B cell (primary cell): ENCODE data around the gene SSC4D. TPM values are rescaled to one million over a fixed set of nuclear protein-coding genes. Genes with fewer than 3 reads are reported as not detected.

ENCODE experiments used
- ATAC-seq: fragments of 200-7000 bp; cut with Tn5 transposase; one replicate; pipeline ENCODE4 v1.10.0; 2021; ENCODE audit warnings: low read depth, mild to moderate bottlenecking, moderate number of reproducible peaks, moderate library complexity
- CTCF ChIA-PET: fragments of 350-600 bp; sonication (Branson Sonifier 250); formaldehyde crosslinking; loops from one replicate; lab custom pipeline; 2021; ENCODE audit warnings: antibody characterized with exemption, inconsistent platforms; lab: Charles Lee
- POLR2A ChIA-PET: fragments of 350-600 bp; sonication (Branson Sonifier 250); formaldehyde crosslinking; loops from one replicate; lab custom pipeline; 2021; ENCODE audit warnings: antibody characterized with exemption; lab: Charles Lee
- DNase-seq: peaks from one replicate; pipeline ENCODE4 v3.0.0; 2013
- H2AFZ ChIP-seq: 2 replicates; pipeline ENCODE4 v1.6.1; 2012; ENCODE audit warnings: mild to moderate bottlenecking, low read depth, low read length; ENCODE audit not compliant: insufficient read depth, poor library complexity, severe bottlenecking
- H3K27ac ChIP-seq, 2 donors: 1 replicate in 1 of 2; 2 replicates in 1 of 2; pipeline ENCODE4 v1.5.1; 2012 to 2013; ENCODE audit warnings: low read length in 2 of 2, mild to moderate bottlenecking in 2 of 2, moderate library complexity in 1 of 2
- H3K27me3 ChIP-seq, 4 experiments: fragments of 200-600 bp in 1 of 4; sonication (generic) in 1 of 4; replicated peaks in 1 of 4; 1 replicate in 2 of 4; 2 replicates in 2 of 4; pipeline versions ENCODE4 v1.6.1 to v1.7.0; 2013 to 2016; ENCODE audit warnings: low read length in 3 of 4, mild to moderate bottlenecking in 2 of 4, mixed read lengths in 1 of 4, moderate library complexity in 1 of 4; ENCODE audit not compliant: insufficient read depth in 4 of 4, control insufficient read depth in 3 of 4; ENCODE audit errors: control extremely low read depth in 1 of 4
- H3K36me3 ChIP-seq, 2 experiments: replicated peaks in 1 of 2; 1 replicate in 1 of 2; 2 replicates in 1 of 2; pipeline versions ENCODE4 v1.6.1 to v1.7.1; 2013; ENCODE audit warnings: low read length in 1 of 2; ENCODE audit not compliant: insufficient read depth in 2 of 2, control insufficient read depth in 1 of 2; ENCODE audit errors: control extremely low read depth in 1 of 2, extremely low read depth in 1 of 2
- H3K4me1 ChIP-seq, 2 donors: fragments of 200-600 bp in 1 of 2; sonication (generic) in 1 of 2; 1 replicate in 1 of 2; 2 replicates in 1 of 2; pipeline versions ENCODE4 v1.5.1 to v1.6.1; 2013 to 2017; ENCODE audit warnings: low read length in 2 of 2; ENCODE audit not compliant: control insufficient read depth in 2 of 2, insufficient read depth in 2 of 2
- H3K4me2 ChIP-seq: replicated peaks from 2 replicates; pipeline ENCODE3; 2012; ENCODE audit warnings: mild to moderate bottlenecking, low read depth, low read length; ENCODE audit not compliant: poor library complexity, severe bottlenecking
- H3K4me3 ChIP-seq, 5 experiments: fragments of 200-600 bp in 1 of 5; sonication (generic) in 1 of 5; 1 replicate in 3 of 5; 2 replicates in 2 of 5; pipeline versions ENCODE4 v1.5.1 to v1.7.0; 2011 to 2016; ENCODE audit warnings: low read length in 4 of 5, mild to moderate bottlenecking in 4 of 5, low read depth in 2 of 5, control low read depth in 1 of 5, moderate library complexity in 1 of 5; ENCODE audit not compliant: insufficient read depth in 1 of 5; ENCODE audit errors: control extremely low read depth in 1 of 5, extremely low read depth in 1 of 5
- H3K79me2 ChIP-seq: fragments of 200-600 bp; sonication (generic); one replicate; pipeline ENCODE4 v1.6.0; 2016; ENCODE audit warnings: low read length; ENCODE audit not compliant: control insufficient read depth, insufficient read depth
- H3K9ac ChIP-seq: fragments of 200-600 bp; sonication (generic); 2 replicates; pipeline ENCODE4 v1.6.1; 2017; ENCODE audit warnings: mild to moderate bottlenecking, low read length, moderate library complexity
- H3K9me3 ChIP-seq, 3 donors: one replicate each; pipeline versions ENCODE4 v1.6.1 to v1.7.1; 2013; ENCODE audit warnings: low read length in 2 of 3; ENCODE audit not compliant: control insufficient read depth in 2 of 3, insufficient read depth in 1 of 3; ENCODE audit errors: control extremely low read depth in 1 of 3
- H4K20me1 ChIP-seq: 2 replicates; pipeline ENCODE4 v1.6.0; 2012; ENCODE audit warnings: mild to moderate bottlenecking, low read length; ENCODE audit not compliant: insufficient read depth, control insufficient read depth, poor library complexity, severe bottlenecking
- H3K27ac Mint-ChIP-seq: one replicate; pipeline ENCODE4 v1.8.0; 2021; ENCODE audit warnings: mixed read lengths
- H3K27me3 Mint-ChIP-seq: one replicate; pipeline ENCODE4 v1.8.0; 2021; ENCODE audit warnings: mixed read lengths
- H3K4me1 Mint-ChIP-seq: one replicate; pipeline ENCODE4 v1.8.0; 2021; ENCODE audit warnings: mixed read lengths
- H3K4me3 Mint-ChIP-seq: one replicate; pipeline ENCODE4 v1.8.0; 2021; ENCODE audit warnings: mixed read lengths
- H3K9me3 Mint-ChIP-seq: one replicate; pipeline ENCODE4 v1.8.0; 2022; ENCODE audit warnings: mixed read lengths; ENCODE audit not compliant: insufficient read depth
- EZH2 ChIP-seq: IDR thresholded peaks from 2 replicates; pipeline ENCODE4 v1.6.1; 2012; ENCODE audit warnings: borderline replicate concordance, low read depth, mild to moderate bottlenecking, moderate library complexity, low read length; ENCODE audit not compliant: insufficient read depth, poor library complexity, severe bottlenecking
- WGBS: methylation state at CpG from one replicate; pipeline ENCODE4 v1.1.5; 2013; ENCODE audit warnings: missing lambda C conversion rate; ENCODE audit not compliant: insufficient coverage; 5-methylcytosine and 5-hydroxymethylcytosine counted together
- intact Hi-C: fragments of 100-400 bp; cut with micrococcal nuclease; formaldehyde crosslinking; loops from one replicate; pipeline ENCODE4 v1.10.0; 2022
- polyA plus RNA-seq: library from polyadenylated mRNA; depleted of rRNA; stranded (reverse); fragments of >200 nt; gene quantifications from 2 replicates; pipeline ENCODE4 v1.2.3, GENCODE V29; 2012
- total RNA-seq, 2 donors: library from RNA; stranded (reverse); fragments of 120-200 nt in 1 of 2; gene quantifications; 1 replicate in 1 of 2; 2 replicates in 1 of 2; pipeline versions ENCODE4 v1.2.3 to v1.2.4, GENCODE V29; 2013 to 2022
- TF ChIP-seq, protein P1 (sequence below): fragments of 200-600 bp; IDR thresholded peaks from one replicate; pipeline ENCODE4 v1.8.0; 2022; ENCODE audit warnings: antibody characterized with exemption, mild to moderate bottlenecking

SSC4D gene
- total and polyA plus RNA-seq, 2 donors (not counting 1 experiment from before 2014, with no cell fraction given), result 0.16 TPM; not detected in 1

DNA sequence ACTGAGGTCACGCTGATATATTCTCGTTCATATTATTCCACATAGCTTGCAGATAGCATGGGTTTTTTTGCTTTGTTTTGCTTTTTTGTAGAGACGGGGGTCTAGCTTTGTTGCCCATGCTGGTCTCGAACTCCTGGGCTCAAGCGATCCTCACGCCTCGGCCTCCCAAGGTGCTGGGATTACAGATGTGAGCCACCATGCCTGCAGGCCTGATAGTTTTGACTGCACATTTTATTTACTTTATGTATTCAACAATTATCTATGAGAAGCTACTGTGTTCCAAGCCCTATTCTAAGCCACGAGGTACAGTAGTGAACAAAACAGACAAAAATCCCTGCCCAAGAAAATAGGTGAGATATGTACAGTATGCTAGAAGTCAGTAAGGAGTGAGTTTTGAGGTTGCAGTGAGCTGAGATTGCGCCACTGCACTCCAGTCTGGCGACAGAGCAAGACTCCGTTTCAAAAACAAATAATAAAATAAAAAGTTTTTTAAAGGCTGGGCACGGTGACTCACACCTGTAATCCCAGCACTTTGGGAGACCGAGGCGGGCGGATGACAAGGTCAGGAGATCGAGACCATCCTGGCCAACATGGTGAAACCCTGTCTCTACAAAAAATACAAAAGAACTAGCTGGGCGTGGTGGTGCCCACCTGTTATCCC, 49.4 kb downstream of the SSC4D start:
- WGBS, result 100% methylated on average over 6 of the region's 17 CpGs
- Histone ChIP-seq H3K9ac (peak overlapping the region; percentile 97), H3K4me3 (peak overlapping the region in 3 of 5 experiments; percentile 34 to 98 (median 89))

More for the DNA sequence above, 49.4 kb downstream of the SSC4D start:
- Mint-ChIP-seq H3K9me3 (no peaks in the 10 kb centered on the region), H3K4me1 (peaks cover 36% of the 10 kb centered on the region), H3K27me3 (no peaks in the 10 kb centered on the region), H3K27ac (peak overlapping the region; percentile 99), H3K4me3 (peak overlapping the region; percentile 93)
- Histone ChIP-seq H3K4me1 (peaks cover 17 to 23% of the 10 kb centered on the region in 2 donors), H4K20me1 (peaks cover 36% of the 10 kb centered on the region), H3K27ac (no peak overlapping the region), H2AFZ (peak overlapping the region; percentile 87), H3K27me3 (no peaks in the 10 kb centered on the region), H3K9me3 (no peaks in the 10 kb centered on the region), H3K4me2 (peak overlapping the region; percentile 98), H3K36me3 (peaks cover 2 to 9% of the 10 kb centered on the region in 2 experiments), H3K79me2 (peaks cover 35% of the 10 kb centered on the region)
- no peak for ATAC-seq
- CTCF ChIA-PET, result interaction anchor here (0.8 to 4.8 kb wide), 7 partner anchors 34 to 183 kb away, joined by 3 to 25 read pairs (median 12); no protein-coding TSS in a partner anchor
- no peak for DNase-seq
- POLR2A ChIA-PET, result interaction anchor here (0.7 to 1.4 kb wide), 3 partner anchors 22 to 931 kb away, joined by 5 to 8 read pairs (median 6); no protein-coding TSS in a partner anchor
- intact Hi-C loops, result loop anchor here (1.0 to 5.0 kb wide), 8 partner anchors 33 to 762 kb away; partner anchors contain the start of genes CCDC146, MDH2 and STYXL1
- TF ChIP-seq, protein P1, sequence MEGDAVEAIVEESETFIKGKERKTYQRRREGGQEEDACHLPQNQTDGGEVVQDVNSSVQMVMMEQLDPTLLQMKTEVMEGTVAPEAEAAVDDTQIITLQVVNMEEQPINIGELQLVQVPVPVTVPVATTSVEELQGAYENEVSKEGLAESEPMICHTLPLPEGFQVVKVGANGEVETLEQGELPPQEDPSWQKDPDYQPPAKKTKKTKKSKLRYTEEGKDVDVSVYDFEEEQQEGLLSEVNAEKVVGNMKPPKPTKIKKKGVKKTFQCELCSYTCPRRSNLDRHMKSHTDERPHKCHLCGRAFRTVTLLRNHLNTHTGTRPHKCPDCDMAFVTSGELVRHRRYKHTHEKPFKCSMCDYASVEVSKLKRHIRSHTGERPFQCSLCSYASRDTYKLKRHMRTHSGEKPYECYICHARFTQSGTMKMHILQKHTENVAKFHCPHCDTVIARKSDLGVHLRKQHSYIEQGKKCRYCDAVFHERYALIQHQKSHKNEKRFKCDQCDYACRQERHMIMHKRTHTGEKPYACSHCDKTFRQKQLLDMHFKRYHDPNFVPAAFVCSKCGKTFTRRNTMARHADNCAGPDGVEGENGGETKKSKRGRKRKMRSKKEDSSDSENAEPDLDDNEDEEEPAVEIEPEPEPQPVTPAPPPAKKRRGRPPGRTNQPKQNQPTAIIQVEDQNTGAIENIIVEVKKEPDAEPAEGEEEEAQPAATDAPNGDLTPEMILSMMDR, result no peak
- no peak for TF ChIP-seq EZH2
